NCI-H82 treated with DMSO at 0.1 percent for 48 hours (cell line): ENCODE measurements around the gene FAM169A.
"Not testable (repeated sequence)": the region's sequence is repeated elsewhere in the genome, so short reads cannot be mapped to it uniquely, and the experiment has no call there.

ENCODE experiments used
- DNase-seq: peaks from one replicate; lab custom pipeline; 2025; ENCODE audit not compliant: unreplicated experiment; lab: John Stamatoyannopoulos, UW

The FAM169A gene

DNA sequence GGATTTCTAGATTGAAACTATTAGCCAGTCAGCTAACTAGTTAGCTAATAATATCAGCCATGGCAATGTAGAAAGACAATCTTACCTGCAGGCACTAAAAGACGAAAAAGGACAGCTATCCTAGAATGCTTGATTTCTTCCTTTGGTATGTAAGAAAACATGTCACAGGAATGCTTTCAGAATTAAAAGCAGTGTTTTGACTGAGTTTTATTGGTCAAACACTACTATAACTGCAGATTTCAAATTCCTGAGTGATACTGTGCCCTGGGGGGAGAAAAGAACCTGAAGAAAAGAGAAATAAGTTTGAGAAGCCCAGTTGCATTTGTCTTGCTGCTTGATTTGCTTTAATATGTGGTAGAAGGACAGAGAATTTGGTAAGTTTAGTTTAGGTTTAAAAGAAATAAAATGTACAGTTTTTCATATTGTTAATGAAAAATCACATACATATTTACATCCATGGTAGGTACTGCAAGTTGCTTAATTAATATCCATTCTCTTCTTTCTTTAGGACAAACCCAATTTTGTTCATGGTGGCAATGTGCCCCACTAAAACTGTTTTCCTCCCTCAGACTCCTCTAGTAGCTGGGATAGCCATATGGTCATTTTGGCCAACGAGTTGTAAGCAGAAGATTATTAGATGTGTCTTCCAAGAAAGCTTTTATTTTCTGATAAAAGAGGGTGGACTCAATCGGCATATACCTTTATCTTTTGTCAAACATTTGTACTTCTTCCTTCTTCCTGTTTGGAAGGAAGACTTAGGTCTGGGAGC is 4.3 kb upstream of the FAM169A start:
- no peak for DNase-seq

DNA sequence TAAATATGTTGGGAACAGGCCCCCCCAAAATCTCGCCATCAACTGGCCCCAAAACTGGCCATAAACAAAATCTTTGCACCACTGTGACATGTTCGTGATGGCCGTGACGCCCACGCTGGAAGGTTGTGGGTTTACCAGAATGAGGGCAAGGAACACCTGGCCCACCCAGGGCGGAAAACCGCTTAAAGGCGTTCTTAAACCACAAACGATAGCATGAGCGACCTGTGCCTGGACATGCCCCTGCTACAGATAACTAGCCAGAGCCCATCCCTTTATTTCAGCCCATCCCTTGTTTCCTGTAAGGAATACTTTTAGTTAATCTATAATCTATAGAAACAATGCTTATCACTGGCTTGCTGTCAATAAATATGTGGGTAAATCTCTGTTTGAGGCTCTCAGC is 3.2 kb upstream of the FAM169A start:
- not testable (repeated sequence) for DNase-seq

DNA sequence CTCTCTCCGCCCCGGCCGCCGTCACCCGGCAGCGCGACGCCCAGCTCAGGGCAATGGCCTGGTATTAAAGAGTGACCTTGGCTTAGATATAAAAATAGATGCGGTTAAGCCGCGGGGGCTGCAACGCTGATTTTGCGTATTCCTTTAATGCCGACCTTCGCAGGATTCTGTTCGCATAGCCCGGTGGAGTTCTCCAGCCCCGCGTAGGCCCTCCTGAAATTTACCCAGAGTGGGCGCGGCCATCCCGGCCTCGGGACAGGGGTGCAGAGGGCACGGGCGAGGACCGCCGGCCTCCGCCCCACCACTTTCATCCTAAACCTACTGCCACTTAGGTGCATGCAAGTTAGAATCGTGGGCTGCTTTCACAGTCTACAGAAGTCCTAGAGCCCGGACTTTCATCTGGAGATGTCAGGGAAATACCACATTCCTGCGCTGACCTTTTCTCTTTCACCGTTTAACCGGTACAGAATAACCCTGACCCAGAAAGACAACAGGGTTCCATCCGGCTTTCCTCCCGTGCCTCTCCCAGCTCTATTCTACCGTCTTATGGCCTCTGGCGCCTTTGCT is 492 bp upstream of the FAM169A start:
- no peak for DNase-seq

DNA sequence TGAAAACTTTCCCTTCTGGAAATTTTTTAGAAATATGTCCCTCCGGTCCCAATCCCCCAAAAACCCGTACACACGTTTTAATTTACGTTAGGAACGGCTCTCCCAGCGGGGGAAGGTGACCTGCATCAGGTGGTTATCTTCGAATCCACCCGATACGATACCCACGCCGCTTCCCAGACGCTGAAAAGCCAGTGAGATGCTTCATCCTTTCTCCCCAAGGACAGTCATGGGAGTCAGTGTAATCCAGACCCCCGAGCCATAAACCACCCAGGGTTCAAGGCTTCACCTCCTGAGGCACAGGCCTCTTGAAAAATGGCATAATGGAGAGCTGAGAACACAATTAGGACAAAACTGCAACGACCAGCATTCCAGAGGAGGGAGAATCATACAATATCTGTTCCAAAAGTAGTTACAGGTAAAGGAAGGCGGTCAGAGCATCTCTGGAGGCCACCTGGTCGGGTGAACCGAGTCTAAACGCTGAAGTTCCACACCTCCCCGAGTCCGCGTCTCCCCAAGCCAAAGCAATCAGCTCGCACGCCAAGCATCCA is 857 bp downstream of the FAM169A start:
- no peak for DNase-seq

DNA sequence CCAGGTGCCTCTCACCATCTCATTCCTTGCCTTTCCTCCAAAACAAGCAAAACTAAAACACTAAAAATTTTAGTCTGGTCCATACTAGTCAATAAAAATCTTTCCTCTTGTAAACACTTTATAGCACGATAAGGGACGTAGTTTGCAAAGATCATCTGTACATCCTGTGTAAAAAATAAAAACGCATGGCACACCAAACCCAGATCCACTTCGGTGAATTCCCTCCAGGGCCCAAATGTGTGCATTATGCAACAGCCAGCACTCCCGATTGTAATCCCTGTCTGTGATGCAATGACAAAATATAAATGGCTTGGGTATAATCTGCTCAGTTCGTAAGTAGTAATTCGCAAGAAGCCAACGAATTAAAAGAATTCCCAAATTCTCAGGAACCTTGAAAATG is 1.4 kb downstream of the FAM169A start:
- no peak for DNase-seq

DNA sequence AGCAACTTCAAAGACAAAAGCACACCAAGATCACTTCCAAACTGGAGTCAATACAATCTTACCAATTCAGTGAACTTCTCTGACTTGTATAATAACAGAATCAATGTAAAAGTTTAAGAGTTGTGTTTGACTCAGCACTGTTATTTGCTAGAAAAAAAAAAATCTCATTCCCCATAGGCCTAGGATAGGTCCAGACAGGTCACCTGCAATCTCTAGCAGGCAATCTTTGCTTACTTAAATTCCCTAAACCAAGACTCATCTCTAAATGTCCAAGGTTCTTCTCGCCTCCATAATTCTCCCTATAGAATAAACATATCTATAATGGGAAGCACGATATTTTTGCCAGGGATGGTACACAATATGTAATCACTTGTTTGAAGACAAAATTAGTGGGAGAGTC is 2.5 kb downstream of the FAM169A start:
- no peak for DNase-seq

DNA sequence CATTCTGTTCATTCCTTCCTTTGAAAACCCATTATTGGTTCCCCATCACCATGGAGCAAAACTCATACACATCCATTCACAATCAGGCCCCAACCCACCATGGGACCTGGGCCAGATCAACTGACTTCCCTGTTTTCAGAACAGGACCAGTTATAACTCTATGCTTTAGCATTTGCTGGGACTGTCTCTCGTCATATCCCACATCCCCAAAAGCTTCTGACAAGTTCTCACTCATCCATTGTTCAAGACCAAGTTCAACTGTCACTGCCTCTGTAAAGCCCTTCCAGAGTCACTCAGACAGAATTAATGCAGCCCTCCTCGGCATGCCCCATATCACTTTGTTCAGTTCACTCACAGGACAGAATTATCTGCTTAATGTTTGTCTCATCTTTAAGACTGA is 4.0 kb downstream of the FAM169A start:
- DNase-seq: no peak

DNA sequence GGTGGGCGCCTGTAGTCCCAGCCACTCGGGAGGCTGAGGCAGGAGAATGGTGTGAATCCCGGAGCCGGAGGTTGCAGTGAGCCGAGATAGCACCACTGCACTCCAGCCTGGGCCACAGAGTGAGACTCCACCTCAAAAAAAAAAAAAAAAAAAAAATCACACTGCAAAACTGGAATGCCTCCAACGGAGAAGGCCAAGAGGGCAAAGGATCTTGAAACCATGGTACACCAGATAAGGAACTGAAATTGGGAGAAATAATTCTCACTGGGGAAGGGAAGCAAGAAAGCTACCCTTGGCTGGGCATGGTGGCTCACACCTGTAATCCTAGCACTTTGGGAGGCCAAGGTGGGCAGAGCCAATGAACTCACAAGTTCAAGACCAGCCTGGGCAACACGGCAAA is 9.2 kb downstream of the FAM169A start:
- DNase-seq: not testable (repeated sequence)

DNA sequence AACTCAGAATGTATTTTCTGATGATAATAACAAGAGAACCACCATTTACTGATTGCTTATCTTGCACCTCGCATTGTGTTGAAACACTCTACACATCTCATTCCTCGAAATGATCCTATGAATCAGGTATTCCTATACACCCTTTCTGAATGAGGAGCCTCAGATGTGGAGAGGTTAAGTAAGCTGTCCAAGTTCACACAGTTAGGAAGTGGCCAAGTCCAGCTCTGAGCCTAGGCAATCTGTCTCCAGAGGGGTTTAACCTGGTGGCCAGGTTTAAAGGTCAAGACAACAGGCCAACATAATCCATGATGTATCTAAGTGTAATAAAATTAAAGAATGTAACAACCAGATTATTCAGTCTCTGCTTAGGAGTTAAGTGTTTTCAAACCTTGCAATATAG is 12.9 kb downstream of the FAM169A start:
- no peak for DNase-seq

DNA sequence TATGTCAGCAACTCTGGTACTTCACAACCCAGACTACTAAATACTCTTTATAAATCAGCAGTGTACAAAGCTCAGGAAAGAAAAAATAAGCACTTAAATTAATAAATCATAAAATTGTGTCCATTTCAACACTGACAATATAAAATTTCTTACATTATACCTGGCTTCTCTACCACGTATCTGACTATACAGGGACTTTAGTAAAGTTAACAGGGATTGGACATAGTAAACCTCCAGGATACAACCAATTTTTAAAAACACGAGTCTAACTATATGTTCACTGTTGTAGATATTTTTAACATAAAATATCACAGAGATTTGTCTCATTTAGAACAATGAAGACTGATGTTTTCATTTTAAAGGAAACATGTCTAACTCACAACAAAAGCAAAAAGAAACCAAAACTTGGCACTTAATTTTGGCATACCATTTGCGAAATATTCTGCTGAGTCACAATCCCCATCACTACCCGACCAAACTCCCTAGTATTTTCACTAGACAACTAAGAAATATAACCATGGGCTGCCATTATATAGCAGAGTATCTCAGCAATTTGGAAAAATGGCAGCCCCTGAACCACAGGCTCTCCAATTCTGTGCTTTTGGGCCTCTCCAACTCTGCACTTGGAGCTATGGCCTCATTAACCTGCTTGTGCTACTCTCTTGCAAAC is 14.4 kb downstream of the FAM169A start:
- no peak for DNase-seq

DNA sequence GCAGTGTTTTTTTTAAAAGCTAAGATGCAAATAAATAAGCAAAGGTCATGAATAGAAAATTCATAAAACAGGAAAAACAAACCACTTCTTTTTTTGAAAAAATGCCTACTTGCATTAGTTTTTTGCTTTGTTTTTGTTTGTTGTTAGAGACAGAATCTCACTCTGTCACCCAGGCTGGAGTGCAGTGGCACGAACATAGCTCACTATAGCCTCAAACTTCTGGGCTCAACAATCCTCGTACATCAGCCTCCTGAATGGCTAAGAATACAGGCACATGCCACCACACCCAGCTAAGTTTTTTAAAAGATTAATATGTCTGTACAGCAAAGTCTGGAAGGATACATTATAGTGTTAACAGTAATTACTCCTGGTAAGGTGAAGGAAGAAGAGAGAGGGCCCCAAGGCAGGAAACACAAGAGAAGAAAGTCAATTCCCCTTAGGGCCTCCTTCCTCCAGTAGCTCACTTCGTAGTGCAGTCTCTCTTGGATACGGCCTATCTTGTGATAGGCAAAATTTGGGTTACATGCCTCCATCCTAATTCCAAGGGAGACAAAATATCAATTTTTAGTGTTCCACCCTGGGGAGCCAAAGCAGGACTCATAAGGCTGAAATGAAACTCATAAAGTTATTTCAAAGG is 15.3 kb downstream of the FAM169A start:
- DNase-seq: no peak

DNA sequence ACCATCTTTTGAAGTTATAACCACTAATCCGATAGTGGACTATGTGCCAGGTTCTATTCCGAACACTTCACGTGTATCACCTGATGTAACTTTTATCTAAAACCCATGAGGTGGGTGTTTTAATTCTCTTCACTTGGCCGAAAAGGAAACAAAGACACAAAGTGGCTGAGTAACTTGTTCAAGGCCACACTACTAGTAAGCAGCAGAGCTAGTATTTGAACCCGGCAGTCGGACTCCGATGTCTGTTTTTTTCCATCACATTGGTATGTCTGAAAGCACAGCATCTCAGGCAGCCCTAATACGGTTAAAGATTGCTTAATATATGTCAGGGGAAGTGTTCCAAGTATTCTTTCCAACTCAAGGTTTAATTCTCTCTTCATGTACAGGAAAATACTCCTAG is 16.2 kb downstream of the FAM169A start:
- DNase-seq: no peak

DNA sequence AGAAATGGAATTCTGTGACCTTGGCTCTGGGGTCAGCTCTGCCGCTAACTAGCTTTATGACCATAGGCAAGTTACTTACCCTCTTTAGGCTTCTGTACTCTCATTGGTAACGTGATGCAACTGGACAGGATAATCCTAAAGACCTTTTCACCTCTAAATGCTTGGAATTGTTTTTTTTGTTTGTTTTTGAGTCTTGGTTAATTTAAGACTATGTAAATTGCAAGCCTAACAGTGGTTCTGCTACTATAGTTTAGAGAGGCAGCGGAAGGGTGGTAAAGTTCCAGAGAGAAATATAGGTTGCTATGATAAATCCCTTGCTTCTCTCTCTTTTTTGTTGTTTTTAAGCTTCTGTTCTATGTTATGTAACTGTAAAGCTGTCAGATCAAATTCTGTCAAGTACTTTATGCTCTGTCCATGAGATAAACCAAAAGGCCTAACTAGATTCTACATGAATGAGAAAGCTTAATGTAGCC is 17.6 kb downstream of the FAM169A start:
- DNase-seq: no peak

DNA sequence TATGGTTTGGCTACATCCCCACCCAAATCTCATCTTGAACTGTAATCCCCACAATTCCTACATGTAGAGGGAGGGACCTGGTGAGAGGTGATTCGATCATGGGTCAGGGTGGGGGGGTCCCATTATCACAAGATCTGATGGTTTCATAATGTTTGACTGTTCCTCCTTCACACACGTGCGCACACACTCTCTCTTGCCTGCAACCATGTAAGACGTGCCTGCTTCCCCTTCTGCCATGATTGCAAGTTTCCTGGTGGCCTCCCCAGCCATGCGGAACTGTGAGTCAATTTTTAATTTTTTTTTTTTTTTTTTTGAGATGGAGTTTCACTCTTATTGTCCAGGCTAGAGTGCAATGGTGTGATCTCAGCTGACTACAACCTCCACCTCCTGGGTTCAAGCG is 27.0 kb downstream of the FAM169A start:
- no peak for DNase-seq

DNA sequence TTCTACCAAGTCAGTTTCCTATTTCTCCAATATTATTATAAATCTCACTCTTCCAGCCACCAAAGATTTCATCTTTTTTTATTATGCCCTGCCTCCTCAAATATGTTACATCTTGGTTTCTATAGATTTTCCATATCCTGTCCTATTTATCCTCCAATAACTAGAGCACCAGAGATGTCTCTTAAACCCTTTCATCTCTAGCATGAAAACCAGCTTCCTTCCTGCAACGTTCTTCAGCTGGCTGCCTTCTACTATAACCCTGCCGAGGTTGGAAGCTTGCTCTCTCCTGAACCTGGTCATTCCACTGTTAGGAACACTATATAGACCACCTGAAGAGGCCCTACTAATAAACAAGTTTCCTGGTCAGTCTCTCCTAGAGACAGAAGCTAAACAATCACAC is 27.9 kb downstream of the FAM169A start:
- DNase-seq: no peak

DNA sequence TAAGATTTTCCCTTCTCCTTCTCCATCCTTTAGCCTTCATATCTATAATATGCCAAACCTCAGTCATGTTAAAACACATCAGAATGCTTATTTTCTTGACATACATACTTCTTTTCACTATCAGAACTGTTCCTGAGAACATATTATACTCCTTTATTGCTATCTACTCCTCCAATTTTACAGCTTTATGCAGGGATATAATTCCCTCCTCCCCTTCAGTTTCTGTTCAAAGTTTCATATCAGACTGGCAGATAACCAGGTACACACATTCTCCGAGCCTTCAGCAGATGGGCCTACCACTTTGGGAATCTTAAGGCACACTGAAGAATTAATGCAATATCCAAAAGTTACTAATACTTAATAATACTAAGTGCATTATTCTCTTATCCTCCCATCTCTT is 29.1 kb downstream of the FAM169A start:
- no peak for DNase-seq

DNA sequence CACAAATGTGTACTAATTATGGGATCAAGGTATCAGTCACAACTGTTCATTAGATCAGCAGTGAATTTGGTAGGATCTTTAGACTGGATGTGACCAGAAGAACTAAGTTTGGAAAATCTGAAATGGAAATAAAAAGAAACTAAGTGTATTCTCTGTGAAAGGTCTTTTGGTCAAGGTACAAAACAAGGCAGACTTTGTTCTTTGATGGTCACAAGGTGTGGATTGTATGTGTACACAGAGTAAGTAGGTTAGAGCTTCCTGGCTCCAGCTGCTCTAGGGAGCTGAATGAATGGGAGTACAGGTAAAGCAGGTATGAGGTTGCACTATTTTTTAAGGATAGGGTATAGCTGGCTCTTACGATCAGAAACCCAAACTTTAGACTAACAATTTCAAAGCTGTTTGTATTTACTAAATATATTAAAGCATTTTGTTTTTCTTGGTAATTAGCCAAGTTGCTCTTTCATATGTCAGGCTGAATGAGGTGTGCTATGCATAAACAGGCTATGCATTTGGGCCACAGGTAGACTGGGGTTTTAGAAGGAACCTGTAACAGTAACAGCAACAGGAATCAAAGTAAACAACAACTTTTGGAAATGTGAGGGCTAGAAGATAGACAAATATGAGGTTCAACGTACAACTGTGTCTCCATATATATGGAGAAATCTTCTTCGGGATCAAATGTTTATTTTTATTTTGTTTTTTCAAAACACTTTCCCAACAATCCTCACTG is 32.5 kb downstream of the FAM169A start:
- DNase-seq: no peak

DNA sequence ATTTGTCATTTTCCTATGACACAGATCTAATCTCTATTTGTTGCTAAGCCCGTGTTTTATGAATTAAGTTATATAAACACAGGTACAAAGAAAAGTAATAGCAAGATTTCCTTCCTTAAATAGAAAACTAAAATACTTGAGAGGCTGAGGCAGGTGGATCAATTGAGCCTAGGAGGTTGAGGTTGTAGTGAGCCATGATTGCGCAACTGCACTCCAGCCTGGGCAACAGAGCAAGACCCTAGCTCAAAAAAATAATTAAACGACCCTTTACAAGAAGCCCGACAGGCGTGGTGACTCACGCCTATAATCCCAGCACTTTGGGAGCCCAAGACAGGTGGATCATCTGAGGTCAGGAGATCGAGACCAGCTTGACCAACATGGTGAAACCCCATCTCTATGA is 36.8 kb downstream of the FAM169A start:
- DNase-seq: no peak

DNA sequence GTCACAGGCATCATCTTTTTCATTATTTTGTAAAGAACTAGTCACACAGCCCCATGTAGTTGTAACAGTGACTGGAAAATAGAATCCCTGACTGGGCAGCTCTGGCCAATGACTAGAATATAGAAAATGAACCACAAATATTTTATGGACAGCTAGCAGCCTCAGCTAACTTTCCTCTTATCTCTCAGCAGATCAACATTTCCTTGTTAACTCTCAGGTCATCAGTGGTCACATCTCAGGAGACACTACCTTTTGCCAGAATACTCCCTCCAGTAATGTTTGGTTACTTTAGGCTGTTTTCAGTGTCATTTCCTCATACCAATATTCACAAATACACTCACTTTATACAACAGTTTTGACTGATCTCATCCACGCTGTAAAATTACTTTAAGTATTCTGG is 43.9 kb downstream of the FAM169A start:
- DNase-seq: no peak

DNA sequence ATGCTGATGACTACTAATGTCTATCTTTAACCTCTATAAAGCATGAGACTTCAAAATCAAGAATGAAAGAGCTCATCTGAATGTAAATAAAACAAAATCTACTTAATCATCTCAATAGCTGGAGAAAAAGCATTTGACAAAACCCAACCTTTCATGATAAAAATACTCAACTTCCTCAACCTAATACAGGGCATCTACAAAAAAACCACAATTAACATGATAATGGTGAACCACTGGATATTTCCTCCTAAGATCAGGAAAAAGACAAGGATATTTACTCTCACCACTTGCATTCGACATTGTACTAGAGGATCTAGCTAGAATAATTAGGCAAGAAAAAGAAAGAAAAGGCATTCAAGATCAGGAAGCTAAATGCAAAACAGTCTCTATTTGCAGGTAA is 49.3 kb downstream of the FAM169A start:
- no peak for DNase-seq

DNA sequence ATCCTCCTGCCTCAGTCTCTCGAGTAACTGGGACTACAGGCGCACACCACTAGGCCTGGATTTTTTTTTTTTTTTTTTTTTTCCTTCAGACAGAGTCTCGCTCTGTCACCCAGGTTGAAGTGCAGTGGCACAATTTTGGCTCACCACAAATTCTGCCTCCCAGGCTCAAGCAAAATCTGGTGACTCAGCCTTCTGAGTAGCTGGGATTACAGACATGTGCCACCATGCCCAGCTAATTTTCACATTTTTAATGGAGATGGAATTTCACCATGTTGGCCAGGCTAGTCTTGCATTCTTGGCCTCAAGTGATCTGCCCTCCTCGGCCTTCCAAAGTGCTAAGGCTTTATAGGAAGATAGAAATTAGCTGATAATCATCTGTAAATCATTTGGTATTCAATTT is 55.3 kb downstream of the FAM169A start:
- no peak for DNase-seq
